ENCODE measurements around the gene NSFL1C. TPM values are rescaled to one million over a fixed set of nuclear protein-coding genes. Genes with fewer than 3 reads are reported as not detected.

The NSFL1C gene
- total and polyA plus RNA-seq, 2 experiments from 2014 or later, result 48.9 to 92.2 TPM

GRCh38 chr20:1463971-1464570 lies 2.6 kb downstream of the NSFL1C start (continued):
- TF ChIP-seq ZNF462 (CRISPR knock-in tag; IDR thresholded peaks at IDR 0.05) (no peak), POLR2AphosphoS5 (IDR thresholded peaks at IDR 0.05; ENCODE audit: low read depth) (no peak), STAT1 (IDR thresholded peaks at IDR 0.05; ENCODE audit: unreplicated experiment) (no peak), ZNF114 (CRISPR knock-in tag; IDR thresholded peaks at IDR 0.05) (no peak), EZH2phosphoT487 (IDR thresholded peaks at IDR 0.05; ENCODE audit: unreplicated experiment) (no peak), ZNF331 (CRISPR knock-in tag; IDR thresholded peaks at IDR 0.05; ENCODE audit: low read depth) (no peak), NANOG (IDR thresholded peaks at IDR 0.05; ENCODE audit: borderline replicate concordance) (no peak), JUNB (IDR thresholded peaks at IDR 0.05; ENCODE audit: unreplicated experiment) (no peak)

- H2AFZ ChIP-seq, result no peak overlapping the region
- H3K27ac ChIP-seq (ENCODE audit: low read depth), result no peak overlapping the region
- H3K36me3 Mint-ChIP-seq (ENCODE audit: low read depth), result peaks cover 37% of the 10 kb centered on the region
- H3K4me2 ChIP-seq, result no peak overlapping the region
- H3K79me2 ChIP-seq (replicated peaks; ENCODE audit: insufficient read depth), result peaks cover 67% of the 10 kb centered on the region
- peaks cover 10% of the 10 kb centered on the region; the same call in 1 of the 2 replicates for H3K4me1 ChIP-seq (ENCODE audit: insufficient read depth)
- H3K9me2 ChIP-seq (ENCODE audit: insufficient read depth), result no peaks in the 10 kb centered on the region
- H3K4me3 ChIP-seq, result no peak overlapping the region
- peaks cover 6% of the 10 kb centered on the region for H3K27me3 Mint-ChIP-seq (ENCODE audit: insufficient read depth, low read depth, poor library complexity)
- H3K4me1 Mint-ChIP-seq, result peaks cover 21% of the 10 kb centered on the region
- H3K36me3 ChIP-seq (ENCODE audit: insufficient read depth), result peaks cover 12% of the 10 kb centered on the region
- H3K9me3 Mint-ChIP-seq, result no peaks in the 10 kb centered on the region; the same call in 2 of the 3 replicates
- ATAC-seq, result no peak
- no peak overlapping the region for H3K4me3 Mint-ChIP-seq
- H4K20me1 ChIP-seq (replicated peaks; ENCODE audit: insufficient read depth), result peaks cover 60% of the 10 kb centered on the region
- H3F3A ChIP-seq (replicated peaks; ENCODE audit: low read depth), result no peaks in the 10 kb centered on the region; the same call in 1 of the 2 replicates
- DNase-seq (ENCODE audit: low spot score), result no peak
- H3K27me3 ChIP-seq (ENCODE audit: insufficient read depth), result no peaks in the 10 kb centered on the region
- TF ChIP-seq EZH2 (IDR thresholded peaks at IDR 0.05; ENCODE audit: low read depth, unreplicated experiment) (no peak), ZNF331 (CRISPR knock-in tag; IDR thresholded peaks at IDR 0.05; ENCODE audit: low read depth) (no peak)
- no peak overlapping the region for H3K27ac Mint-ChIP-seq
Observed at GRCh38 chr20:1462834-1463233, 3.8 kb downstream of the NSFL1C start.
